GM19397 (cell line): Measurements from ENCODE around the gene TSPAN15.

Source experiments
- ATAC-seq: cut with Tn5 transposase; IDR thresholded peaks from one replicate; pipeline ENCODE4 v1.9.1; 2021; ENCODE audit warnings: mild to moderate bottlenecking, moderate library complexity; ENCODE audit not compliant: unreplicated experiment

Gene TSPAN15

DNA sequence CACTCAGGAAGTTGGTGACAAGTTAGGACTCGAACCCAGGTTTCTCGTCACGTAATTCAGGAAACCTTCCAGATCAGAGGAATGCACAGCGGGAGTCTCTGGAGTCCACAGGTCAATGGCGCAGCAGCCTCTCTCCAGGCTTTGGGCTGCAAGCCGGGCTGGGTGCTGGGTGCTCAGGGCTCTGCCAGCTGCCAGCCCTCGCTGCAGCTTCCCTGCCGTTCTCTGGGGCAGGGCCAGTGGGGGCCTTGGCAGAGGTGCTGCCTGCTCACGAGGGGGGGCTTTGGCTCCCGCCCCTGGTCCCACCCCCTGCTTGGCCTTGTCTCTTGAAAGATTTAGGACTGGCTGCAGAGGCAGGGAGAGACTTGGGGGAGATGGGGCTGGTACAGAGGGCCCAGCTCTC, 34.6 kb upstream of the TSPAN15 start, which contains the start of gene TACR2:
Gene TACR2, minus strand, starts transcription at position 224 of the 400 bp plus-strand sequence. CDS start 595 bp downstream, outside the sequence.
- no peak for ATAC-seq

DNA sequence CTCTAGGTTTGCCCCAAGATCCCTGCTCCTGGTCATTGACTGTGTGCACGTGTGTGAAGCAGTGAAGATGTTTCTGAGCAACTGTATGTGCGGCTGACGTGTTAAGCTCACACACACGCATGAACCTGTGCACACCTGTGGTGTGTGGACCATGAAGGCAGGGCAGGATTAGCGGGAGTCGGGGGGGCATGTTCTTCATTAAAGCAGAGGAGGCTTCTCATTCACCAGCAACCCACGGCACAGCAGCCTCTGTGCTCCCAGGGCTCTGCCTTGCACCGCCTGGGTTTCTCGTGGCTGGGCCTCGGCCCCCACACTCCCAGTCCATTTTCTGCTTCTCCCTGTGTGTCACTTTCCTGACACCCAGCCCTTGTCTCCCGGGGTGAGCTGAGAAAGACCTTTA, 33.7 kb upstream of the TSPAN15 start:
- no peak for ATAC-seq

DNA sequence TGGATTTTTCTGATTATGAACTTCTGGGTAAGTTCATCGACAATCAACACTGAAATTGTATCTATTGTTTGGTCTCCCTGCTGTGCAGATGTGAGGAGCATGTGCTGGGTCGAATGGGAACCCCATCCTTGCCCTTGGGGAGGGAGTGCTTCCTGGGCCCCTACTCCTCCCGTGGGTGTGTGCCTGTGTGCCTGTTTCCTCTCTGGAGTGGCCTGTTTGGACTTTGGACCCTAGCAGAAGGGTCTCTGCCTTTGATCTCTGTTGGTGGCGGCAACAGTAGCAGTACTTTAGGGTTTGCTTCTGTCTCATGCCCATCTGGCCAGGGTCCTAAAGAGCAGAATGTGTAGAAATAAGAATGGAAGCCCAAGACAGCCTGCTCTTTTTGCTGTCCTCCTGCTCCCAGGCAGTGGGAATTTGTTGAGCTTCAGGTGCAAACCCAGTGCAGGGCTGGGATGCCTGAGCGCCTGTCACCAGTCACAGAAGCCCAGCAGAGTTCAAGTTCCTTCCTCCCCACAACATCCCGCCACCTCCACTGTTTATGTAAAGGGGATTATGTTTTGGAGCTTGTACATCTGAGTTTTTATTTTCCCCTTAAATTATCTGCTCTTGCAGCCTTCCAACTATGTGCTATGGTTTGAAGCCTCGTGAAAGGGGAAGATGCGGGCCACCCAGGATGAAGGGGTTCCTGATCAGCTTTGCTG, 33.1 kb upstream of the TSPAN15 start:
- no peak for ATAC-seq

- ATAC-seq = no peak
Measured at GRCh38 chr10:69419096-69419743, 32.0 kb upstream of the TSPAN15 start.

- ATAC-seq = no peak
Measured at GRCh38 chr10:69419744-69420126, 31.5 kb upstream of the TSPAN15 start.

- ATAC-seq = no peak
Measured at GRCh38 chr10:69421611-69422308, 29.5 kb upstream of the TSPAN15 start.

DNA sequence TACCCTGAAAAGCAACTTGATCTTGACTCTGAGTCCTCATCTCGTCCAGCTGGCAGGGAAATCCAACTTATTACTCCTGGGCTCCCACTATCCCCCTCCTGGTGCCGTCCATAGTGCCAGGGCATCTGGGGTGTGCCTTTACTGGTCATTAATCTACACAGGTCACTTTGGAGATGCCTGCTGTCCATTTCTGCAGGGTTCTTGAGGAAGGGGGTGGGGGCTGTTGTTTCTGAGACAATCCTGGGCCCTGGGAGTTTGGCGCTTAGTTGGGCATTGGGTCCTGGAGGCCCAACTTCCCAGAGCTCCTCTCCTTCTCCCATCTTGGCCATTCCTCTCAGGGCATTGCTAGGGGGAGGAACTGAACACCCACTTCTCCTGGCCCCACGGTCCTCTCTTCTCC, 28.6 kb upstream of the TSPAN15 start:
- no peak for ATAC-seq

DNA sequence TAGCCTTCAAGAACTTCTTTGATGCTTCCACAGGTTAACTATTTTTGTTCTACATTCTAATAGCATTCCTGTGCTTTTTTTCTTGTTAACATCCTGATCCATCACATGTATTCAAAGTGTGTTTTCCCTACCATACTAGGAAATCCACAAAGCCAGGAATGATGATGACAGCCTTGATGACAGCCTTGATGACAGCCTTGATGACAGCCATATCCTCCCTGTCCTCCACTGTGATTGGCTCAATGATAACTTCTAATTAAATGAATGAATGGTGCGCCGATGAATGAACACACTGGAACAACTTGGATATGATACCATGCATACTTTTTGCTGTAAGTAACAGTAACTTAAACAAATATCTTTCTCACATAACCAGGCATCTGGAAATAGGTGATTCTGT, 26.2 kb upstream of the TSPAN15 start:
- no peak for ATAC-seq

DNA sequence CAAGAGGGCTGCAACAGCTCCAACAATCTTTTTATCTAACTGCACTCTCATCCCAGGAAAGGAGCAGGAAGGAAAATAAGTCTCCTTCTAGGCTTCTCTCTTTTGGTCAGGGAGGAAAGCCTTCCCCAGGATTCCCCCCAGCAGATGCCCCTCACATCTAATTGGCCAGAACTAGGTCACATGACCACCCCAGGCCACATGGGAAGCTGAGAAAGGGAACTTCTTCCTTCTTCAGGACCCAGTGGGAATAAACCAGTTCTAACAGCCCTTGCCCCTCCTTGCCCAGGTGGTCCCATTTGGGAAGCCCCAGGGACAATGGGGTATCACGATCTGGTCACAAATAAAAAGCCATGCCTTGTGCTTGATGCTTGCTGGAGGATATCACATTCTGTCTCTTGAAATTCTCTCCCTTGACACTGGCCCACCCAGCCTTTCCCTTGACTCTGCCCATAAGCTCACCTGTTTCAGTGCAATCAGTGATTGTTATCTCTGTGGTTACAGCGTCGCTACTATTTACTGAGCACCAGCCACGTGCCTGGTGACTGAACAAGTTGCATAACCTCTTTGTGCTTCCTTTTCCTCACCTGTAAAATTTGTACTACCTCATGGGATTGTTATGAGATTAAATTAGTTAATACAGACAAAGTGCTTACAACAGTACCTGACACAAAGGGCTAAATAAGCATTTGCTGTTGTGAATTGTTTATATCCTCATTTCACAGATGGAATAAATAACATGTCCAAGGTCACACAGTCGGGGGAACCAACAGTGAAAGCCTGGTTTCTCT, 25.6 kb upstream of the TSPAN15 start:
- ATAC-seq = no peak

DNA sequence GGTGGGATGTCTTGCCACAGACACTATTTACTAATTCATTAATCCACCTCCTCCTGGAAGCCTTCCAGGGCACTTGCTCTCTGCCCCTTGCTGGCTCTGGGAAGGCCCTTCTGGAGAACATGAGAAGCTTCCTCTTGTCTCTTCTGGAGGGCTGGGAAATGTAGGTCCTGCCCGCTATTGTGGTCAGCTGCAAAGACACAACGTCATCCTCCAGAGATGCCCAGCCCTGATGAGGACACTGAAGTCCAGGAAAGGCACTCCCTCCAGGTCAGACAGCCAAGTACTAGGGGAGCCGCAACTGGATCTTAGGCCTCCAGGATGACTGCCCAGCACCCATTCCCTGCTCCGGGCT, 24.9 kb upstream of the TSPAN15 start:
- ATAC-seq = no peak

DNA sequence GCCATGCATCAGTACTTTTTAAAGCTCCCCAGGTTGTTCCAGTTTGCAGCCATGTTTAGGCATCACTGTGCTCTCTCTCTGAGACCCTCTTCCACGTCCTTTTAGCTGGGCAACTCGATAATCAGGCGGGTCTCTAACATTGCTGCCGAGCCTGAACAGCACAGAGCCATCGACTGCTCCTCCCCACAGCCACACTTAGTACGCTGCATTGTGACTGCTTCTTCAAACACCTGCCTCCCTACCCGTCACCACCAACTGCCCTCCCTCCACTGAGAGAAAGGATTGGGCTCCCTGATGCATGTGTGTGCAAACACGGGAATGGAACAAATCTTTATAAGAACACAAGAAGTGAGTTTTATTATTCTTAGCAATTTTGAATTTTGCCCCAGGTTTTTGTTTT, 23.1 kb upstream of the TSPAN15 start:
- no peak for ATAC-seq

GRCh38 chr10:69434169-69434568, 17.1 kb upstream of the TSPAN15 start:
- no peak for ATAC-seq

- no peak for ATAC-seq
Measured at GRCh38 chr10:69434926-69435325, 16.3 kb upstream of the TSPAN15 start.

- no peak for ATAC-seq
Measured at GRCh38 chr10:69435966-69436520, 15.2 kb upstream of the TSPAN15 start.

DNA sequence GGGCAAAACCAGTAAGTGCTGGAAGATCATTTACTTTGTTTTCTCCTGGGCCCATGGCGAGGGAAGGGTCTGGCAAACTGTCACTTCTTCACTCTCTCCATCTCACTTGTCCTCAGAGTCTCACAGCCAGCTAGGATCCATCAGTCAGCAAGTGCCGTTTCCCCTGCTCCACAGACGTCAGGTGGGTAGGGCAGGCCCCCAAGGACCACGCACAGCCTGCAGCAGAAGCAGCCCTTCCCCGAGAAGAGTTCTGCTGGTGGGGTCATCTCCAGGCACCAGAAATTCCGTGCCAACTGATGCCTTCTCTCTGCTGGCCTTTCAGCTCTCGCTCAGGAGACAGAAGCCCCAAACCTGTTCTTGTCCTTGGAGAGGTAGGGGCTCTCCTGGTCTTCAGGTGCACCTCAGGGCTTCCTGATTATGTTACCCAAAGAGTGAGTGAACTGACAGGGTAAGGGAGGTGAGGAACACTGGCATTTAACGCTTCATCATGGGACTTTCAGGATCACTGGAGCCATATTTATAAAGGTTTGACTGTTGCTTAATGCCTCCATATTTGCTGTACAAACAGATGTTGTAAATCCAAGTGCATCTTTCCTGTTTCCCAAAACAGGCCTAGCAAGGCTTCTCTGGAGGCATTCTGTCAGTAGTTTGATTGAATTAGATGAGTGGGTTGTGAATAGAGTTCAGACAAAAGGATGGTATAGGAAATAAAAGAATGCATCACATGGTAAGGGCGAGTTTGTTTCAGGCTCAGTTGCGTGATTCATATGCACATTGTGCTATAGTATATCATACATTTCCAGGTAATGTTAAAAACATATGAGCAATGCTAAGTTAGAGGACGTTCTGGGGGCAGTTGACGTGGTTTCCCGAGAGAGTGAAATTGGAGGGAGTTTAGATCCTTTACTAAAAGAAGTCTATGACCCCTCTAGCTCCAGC, 13.7 kb upstream of the TSPAN15 start:
- no peak for ATAC-seq

DNA sequence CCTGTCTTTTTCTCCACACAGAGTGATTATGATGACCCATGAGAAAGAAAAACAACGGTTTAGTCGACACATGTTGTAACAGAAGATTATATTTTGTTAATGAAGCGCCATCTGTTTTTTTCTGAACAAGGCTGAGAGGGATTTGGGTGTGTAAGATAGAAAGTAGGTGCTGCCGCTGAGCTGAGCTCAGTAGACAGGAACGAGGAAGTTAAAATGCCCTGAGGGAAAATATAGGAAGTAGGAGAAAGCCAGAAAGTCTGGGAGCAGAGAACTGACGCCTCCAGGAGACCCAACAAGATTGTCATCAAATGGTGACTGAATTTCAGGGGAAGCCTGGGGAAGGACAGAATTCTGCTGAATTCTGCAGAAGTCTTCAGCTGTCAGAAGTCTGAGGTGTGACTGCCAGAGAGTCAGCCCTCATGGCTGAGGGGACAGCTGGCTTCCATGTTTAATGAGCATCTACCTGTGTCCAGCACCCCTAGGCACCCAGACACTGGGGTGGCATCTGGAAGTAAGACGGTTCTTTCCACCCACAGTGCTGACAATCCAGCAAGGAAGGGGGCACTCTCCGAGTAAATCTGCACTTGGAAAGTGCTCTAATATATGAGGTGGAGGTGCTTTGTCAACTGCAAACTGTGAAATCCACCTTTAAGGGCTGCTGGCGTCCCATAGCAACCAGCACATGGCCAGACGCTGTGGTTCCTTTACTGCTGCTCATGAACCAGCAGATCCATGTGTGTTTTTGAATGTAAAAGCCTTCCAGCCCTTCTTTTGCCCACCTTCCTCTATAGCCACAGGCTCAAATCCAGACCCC, 12.5 kb upstream of the TSPAN15 start:
- no peak for ATAC-seq

DNA sequence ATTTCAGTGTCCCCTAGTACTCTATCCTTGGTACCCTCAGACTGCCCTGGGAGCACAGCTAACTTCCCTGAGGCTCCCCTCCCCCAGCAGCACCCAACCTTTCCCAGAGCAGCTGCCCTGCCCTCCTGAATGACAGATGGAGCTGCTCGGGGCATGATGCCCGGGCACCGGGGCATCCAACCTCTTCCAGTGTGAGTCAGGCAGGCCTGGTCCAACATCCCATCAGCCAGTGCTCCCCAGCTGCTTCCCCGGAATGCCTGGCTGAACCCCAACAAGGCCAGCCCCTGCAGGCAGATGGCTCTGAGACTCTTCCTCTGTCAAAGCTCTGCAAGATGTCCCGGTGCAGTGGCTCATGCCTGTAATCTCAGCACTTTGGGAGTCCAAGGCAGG, 11.9 kb upstream of the TSPAN15 start:
- no peak for ATAC-seq

GRCh38 chr10:69439813-69440506, 11.3 kb upstream of the TSPAN15 start:
- ATAC-seq = no peak

- no peak for ATAC-seq
Measured at GRCh38 chr10:69443354-69443753, 7.9 kb upstream of the TSPAN15 start.
